Measurements from ENCODE around the gene PGAP3.
A peak's percentile ranks its signal among the peaks of the same experiment; 100 is the strongest.

Gene PGAP3

GRCh38 chr17:39665642-39666224 lies 22.1 kb downstream of the PGAP3 start (continued):
- TF ChIP-seq ZNF571 (tag by site-specific recombination; IDR thresholded peaks at IDR 0.05) (no peak), ZNF266 (tag by site-specific recombination; IDR thresholded peaks at IDR 0.05; ENCODE audit: low read depth) (no peak), ZNF2 (tag by site-specific recombination; IDR thresholded peaks at IDR 0.05) (no peak), ZNF701 (tag by site-specific recombination; IDR thresholded peaks at IDR 0.05) (no peak), PATZ1 (tag by site-specific recombination; IDR thresholded peaks at IDR 0.05) (no peak), ZSCAN23 (tag by site-specific recombination; IDR thresholded peaks at IDR 0.05) (no peak)

- Histone ChIP-seq H3K4me3 (ENCODE audit: low read depth, low read length) (no peak within 1 kb of the TSS), H3K36me3 (ENCODE audit: control insufficient read depth in 2 of 2, insufficient read depth in 1 of 2, low read length in 2 of 2) (peaks cover 3 to 31% of the 10 kb centered on the region in 2 experiments; a peak in 1 of 3 replicates), H3K4me1 (ENCODE audit: control insufficient read depth, insufficient read depth, low read length) (peaks cover 9% of the 10 kb centered on the region), H3K9me3 (ENCODE audit: control insufficient read depth, insufficient read depth, low read depth, low read length) (no peaks in the 10 kb centered on the region), H3K27ac (ENCODE audit: extremely low read depth, low read depth, low read length) (no peak within 1 kb of the TSS)
- ChIA-PET CTCF (interaction anchor here (0.9 to 11.6 kb wide), 3 partner anchors 14 to 42 kb away, joined by 3 to 168 read pairs (median 120); partner anchors contain the start of gene PPP1R1B), POLR2A (interaction anchor here (1.2 to 2.1 kb wide), 3 partner anchors 11 to 35 kb away, joined by 3 to 5 read pairs (median 5); partner anchors contain the start of genes ERBB2 and PGAP3)
- TF ChIP-seq FEZF1 (tag by site-specific recombination; IDR thresholded peaks at IDR 0.05) (no peak), ZNF26 (tag by site-specific recombination; IDR thresholded peaks at IDR 0.05) (no peak), HIC1 (tag by site-specific recombination; IDR thresholded peaks at IDR 0.05) (peak; percentile 97), PRDM6 (tag by site-specific recombination; IDR thresholded peaks at IDR 0.05) (no peak), PATZ1 (tag by site-specific recombination; IDR thresholded peaks at IDR 0.05) (0 out of 2 replicates have a peak, but pooled peaks have one; percentile 15), ZSCAN23 (tag by site-specific recombination; IDR thresholded peaks at IDR 0.05) (no peak), ZNF747 (tag by site-specific recombination; IDR thresholded peaks at IDR 0.05) (no peak), ZNF623 (tag by site-specific recombination; IDR thresholded peaks at IDR 0.05) (peak; percentile 53), ZNF521 (tag by site-specific recombination; IDR thresholded peaks at IDR 0.05) (no peak), KLF16 (tag by site-specific recombination; IDR thresholded peaks at IDR 0.05) (no peak)
Measured at GRCh38 chr17:39664581-39665561, 23.0 kb downstream of the PGAP3 start, which contains the start of gene TCAP. TCAP (plus strand) TSS chr17:39665349; CDS start chr17:39665360, 11 bp downstream.

All from HEK293 (cell line).